ENCODE measurements around the gene POSTN.

The POSTN gene

GRCh38 chr13:37598597-37598996 lies at the start of gene POSTN:
Gene POSTN (minus strand): TSS chr13:37598768. CDS start chr13:37598726, 42 bp downstream.
- DNase-seq (ENCODE audit: low spot score) = peak; percentile 82

DNA sequence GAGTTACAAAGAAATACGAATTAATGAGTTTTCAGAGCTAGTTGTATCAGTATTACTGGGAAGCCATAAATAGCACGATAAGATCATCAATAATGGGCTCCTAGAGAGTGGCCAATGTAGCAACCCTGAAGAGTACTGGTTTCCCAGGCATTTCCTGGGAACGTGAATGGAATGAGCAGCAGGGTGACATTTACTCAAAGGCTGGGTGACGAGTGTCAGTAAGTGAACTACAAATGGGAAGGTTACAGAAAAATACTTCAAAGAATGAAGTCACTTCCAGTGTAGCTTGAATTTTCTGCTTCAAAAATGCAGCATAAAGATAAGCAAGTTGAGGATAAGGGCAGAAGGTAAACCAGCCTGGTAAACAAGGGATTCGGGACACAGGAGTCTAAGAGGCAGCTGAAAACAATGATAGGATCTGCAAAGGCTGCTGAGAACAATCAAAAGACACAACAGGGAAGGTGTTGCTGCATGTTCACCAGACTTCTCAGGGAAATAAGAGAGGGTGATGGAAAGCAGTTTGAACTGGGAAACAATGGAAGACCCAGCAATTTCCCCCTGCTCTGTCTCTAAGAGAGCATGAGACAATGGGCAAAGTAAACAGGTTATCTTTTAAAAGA lies 48.6 kb upstream of the POSTN start:
- DNase-seq (ENCODE audit: low spot score) = no peak

DNA sequence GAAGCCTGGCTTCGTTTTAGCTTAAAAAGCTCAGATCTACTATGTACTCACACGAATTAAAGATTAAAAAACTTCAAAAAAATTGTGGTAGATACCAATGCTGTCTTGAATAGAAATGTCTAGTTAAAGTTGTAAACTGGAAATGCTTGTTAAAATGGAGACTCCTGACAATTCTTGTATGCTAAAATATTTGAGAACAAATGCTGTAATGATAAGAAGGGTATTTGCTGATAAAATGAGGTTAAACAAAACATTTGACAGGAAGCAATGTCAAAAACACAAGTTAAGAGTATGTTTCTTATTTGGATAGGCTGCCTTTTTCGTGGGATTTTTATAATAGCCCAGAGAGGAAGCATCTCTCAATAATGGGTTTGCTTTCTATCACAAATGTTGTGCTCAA lies 48.0 kb upstream of the POSTN start:
- DNase-seq (ENCODE audit: low spot score) = no peak

GRCh38 chr13:37645181-37645740 lies 46.7 kb upstream of the POSTN start:
- no peak for DNase-seq (ENCODE audit: low spot score)

GRCh38 chr13:37641391-37641790 lies 42.8 kb upstream of the POSTN start:
- DNase-seq (ENCODE audit: low spot score) = no peak

DNA sequence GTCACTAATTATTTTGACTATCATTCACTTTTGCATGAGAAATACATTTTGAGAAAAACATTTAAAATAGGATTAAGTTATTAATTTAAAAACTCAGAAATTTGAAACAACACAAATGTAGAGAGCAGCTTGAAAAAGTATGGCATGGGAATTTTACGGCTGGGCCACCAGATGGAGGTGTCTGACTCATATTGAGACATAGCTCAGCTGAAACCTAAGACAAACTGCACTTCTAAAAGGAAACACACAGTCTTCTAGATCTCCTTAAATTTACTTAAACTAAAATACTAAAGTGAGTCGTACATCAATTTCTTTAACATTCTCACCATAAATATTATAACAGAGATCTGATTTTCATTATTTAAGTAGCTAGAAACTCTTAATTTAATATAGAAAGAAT lies 41.9 kb upstream of the POSTN start:
- no peak for DNase-seq (ENCODE audit: low spot score)

DNA sequence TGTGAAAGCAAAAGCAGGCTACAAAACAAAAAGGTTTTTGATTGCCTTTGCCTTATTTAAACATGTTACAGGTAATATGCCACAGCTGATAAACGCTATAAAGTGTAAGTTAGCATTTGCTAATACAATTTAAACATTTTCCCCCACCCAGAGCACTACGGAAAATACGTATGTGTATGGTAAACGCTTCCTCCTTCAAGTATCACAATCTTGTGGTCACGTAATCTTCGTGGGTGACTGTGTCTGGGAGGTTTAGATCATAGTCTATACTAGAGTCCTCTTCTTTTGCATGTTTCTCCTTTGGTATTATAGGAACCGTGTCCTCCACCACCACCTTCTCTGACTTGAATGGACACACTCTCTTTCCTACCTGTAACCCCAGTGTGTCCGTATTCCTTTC lies 38.1 kb upstream of the POSTN start:
- DNase-seq (ENCODE audit: low spot score) = no peak

DNA sequence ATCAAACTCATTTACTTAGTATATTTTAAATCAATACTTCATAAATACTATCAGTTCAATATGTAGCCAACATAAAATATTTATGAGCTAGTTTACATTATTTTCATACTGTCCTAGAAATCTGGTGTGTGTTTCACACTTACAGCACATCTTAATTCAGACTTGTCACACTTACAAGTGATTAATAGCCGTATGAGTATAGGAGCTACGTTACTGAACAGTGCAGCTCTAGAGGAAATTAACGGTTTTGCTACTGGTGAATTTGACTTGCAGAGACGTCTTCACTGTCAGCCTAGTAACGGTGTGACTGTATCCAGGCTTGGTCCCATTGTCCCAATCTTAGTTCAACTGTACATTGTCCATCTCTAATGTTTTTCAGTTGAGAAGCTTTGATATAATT lies 33.7 kb upstream of the POSTN start:
- no peak for DNase-seq (ENCODE audit: low spot score)

- no peak for DNase-seq (ENCODE audit: low spot score)
Measured at GRCh38 chr13:37627428-37627827, 28.9 kb upstream of the POSTN start.

GRCh38 chr13:37621811-37622361 lies 23.3 kb upstream of the POSTN start:
- DNase-seq (ENCODE audit: low spot score) = no peak

DNA sequence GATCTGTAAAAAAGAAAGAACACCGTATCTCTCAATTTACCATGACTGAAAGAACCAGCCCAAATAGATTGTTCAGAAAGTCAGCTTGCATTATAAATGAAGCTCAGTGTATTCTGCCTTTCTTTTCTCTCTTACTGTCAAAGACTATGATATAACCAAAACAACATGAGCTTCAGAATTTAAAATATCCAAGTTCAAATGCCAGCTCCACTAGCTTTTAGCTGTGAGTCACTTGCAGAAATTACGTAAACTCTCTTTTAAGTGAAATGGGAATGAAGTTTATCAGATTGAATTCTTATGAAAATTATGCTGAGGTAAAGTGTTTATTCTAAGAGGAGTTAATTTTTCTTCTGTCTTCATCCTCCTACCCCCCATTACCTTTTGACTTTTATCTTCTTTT lies 20.0 kb upstream of the POSTN start:
- DNase-seq (ENCODE audit: low spot score) = no peak

- DNase-seq (ENCODE audit: low spot score) = no peak
Measured at GRCh38 chr13:37617173-37617572, 18.6 kb upstream of the POSTN start.

DNA sequence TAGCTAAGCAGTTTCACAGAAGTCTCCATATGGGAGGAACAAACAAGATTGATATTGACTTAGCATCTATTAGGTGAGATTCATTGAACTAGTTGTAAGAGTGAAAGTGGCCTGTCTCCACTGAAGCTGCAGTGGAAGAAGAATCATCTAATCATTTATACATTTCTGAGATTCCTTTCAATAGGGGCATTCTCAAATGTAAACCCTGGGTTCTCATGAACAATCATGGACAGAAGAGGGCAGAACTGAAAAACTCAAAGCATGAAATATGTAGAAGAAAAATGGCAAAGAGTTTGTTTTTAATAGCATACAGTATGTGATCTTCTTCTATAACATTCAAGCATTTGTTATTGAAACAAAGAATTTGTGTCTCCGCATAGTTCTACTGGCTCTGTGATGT lies 17.6 kb upstream of the POSTN start:
- no peak for DNase-seq (ENCODE audit: low spot score)

DNA sequence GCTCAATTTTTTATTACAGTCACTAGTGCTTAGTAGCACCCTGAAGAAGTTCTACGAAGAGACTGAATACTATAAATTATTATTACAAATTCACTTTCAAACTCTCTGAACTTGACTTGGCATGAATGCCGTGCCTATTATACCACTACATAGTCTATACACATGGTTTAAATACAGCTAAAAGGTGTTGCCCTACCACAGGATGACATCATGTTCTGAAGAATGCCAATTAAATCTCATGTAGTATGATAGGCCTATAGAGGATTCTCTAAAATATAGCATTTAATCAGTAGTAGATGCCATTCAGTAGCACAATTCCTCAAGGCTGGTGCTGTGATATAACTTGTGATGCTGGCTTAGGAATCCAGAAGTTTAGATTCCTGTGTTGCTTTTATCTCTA lies 16.7 kb upstream of the POSTN start:
- DNase-seq (ENCODE audit: low spot score) = no peak

GRCh38 chr13:37613638-37614037 lies 15.1 kb upstream of the POSTN start:
- DNase-seq (ENCODE audit: low spot score) = no peak

DNA sequence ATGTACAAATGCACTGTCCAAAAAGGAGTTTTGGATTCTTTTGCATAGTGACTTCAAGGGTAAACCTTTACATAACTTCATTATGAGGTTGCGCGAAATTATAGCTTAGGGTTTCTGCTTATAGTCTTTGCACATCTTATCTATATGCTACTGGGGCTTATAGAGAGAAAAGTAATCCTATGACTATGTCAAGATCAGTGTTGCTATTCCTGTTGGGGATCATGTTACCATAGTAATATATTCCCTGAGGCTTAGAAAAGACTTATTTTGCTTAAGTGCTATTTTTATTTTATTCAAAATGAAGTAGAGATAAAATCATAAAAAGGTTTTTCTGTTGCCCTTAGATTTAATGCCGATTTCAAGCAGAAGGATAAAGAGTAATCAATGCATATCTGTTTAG lies 14.7 kb upstream of the POSTN start:
- DNase-seq (ENCODE audit: low spot score) = no peak

DNA sequence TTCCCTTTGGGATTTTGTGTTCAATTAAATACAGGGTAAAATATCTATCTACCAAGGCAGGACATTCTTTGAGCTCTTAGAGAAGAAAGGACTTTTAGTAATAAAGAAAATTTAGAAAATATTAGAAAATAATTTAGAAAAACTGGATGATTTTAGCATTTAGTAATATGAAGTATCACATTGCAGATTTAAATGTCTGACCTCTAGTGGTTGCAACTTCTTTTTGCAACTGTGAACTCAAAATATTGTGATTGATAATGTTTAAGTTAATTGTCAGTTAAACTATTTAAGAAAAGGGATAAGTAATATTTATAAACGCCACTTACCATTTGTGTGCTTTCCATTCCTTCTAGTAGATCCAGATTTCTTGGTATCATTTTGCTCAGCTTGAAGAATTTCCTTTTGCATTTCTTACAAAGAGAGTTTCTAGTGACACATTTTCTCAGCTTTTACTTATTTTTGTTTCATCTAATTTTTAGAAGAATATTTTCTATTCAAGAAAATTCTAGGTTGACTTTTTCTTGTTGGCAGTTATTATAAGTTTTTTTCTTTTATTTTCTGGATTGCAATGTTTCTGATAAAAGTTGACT lies 10.3 kb upstream of the POSTN start:
- DNase-seq (ENCODE audit: low spot score) = no peak

- DNase-seq (ENCODE audit: low spot score) = no peak
Measured at GRCh38 chr13:37602733-37603381, 4.3 kb upstream of the POSTN start.

DNA sequence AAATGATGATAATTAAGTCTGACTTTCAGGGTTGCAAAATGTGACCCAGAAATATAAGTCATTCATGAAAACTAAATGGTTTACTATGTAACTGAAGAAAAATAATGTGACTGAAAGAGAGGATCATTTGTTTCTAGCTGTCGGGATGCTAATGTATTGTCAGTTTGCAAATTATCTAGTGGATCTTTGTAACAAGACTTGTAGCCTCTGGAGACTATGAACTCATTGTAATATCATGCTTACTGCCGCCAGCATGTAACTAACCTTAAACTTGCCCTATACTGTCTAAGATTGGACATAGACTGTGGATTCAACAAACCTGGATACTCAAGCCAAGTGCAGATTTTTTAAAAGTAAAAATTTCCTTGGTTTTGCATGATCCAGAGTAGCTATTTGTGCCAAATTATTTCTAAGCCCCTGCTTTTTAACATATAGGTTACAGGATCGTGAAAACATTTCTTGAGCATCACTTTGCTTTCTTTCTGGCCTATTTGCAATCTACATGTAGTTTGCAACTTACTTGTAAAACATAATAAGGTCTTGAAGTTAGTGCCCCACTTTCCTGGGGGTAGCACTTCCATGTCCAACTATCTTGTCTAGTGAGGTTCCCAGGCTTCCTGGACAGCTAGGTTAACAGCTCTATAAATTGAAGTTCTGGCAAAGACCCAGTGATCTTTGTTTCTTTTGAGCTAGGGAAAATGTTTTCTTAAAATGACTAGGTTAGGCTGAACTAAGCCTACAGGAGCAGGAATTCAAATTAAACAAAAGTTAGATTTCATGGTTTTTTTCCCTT lies 3.3 kb upstream of the POSTN start:
- DNase-seq (ENCODE audit: low spot score) = no peak

DNA sequence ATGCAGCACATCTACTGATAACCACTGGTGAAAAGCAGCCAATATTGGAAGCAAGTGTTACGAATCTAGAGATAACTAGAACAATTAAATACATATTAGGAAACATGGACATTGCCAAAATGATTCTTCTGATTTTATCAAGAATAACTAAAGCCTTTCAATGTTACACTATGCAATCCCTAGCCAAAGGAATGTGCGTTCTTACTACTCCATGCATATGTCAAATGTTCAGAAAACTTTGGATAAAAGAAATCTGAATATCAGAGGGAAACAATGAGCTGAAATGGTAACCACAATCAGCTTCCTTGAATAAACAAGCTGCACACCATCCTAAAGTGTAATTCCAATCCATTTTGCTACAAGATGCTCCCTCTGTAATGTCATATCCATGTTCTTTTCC lies 951 bp upstream of the POSTN start:
- DNase-seq (ENCODE audit: low spot score) = no peak

GRCh38 chr13:37597477-37598025 lies 1.0 kb downstream of the POSTN start:
- DNase-seq (ENCODE audit: low spot score) = no peak

GRCh38 chr13:37596805-37597204 lies 1.8 kb downstream of the POSTN start:
- DNase-seq (ENCODE audit: low spot score) = no peak
